Astrocyte (in vitro differentiated cells and primary cell): ENCODE results near the gene APOL1.

Source experiments
- EZH2 ChIP-seq: IDR thresholded peaks from 2 replicates; pipeline ENCODE4 v1.6.1; 2012; ENCODE audit warnings: mild to moderate bottlenecking, low read length, inconsistent platforms; ENCODE audit not compliant: insufficient read depth
- TF ChIP-seq, protein P1 (sequence below): IDR thresholded peaks from 2 replicates; pipeline ENCODE4 v1.5.1; 2011; ENCODE audit warnings: low read depth, mild to moderate bottlenecking, inconsistent platforms, low read length, moderate library complexity; ENCODE audit not compliant: insufficient read depth

DNA sequence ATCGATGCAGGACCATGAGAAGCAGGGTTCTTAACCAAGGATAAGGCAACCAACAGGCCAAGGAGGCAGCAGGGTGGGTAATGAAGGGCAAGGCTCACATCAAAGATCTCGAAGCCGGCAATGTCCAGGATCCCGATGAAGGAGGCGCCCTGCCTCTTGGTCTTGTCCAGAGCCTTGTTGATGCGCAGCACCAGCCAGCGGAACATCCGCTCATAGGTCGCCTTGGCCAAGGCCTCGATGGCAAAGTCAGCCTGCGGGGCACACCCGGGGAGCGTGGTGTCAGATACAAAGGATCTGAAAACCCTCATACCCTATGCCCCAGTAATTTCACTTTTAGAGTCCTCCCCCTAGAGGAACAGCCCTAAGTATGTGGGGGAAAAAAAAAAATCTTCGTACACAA, 63.5 kb downstream of the APOL1 start:
- TF ChIP-seq, protein P1, sequence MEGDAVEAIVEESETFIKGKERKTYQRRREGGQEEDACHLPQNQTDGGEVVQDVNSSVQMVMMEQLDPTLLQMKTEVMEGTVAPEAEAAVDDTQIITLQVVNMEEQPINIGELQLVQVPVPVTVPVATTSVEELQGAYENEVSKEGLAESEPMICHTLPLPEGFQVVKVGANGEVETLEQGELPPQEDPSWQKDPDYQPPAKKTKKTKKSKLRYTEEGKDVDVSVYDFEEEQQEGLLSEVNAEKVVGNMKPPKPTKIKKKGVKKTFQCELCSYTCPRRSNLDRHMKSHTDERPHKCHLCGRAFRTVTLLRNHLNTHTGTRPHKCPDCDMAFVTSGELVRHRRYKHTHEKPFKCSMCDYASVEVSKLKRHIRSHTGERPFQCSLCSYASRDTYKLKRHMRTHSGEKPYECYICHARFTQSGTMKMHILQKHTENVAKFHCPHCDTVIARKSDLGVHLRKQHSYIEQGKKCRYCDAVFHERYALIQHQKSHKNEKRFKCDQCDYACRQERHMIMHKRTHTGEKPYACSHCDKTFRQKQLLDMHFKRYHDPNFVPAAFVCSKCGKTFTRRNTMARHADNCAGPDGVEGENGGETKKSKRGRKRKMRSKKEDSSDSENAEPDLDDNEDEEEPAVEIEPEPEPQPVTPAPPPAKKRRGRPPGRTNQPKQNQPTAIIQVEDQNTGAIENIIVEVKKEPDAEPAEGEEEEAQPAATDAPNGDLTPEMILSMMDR, result no peak
- no peak for TF ChIP-seq EZH2
